Trophoblast cell (in vitro differentiated cells and primary cell): ENCODE results near the gene SCN5A.

Experiments used
- DNase-seq, 2 donors: peaks; one replicate each; pipeline ENCODE4 v3.0.0-alpha.2; 2016
- H2AFZ ChIP-seq: 2 replicates; pipeline ENCODE4 v1.6.1; 2013; ENCODE audit warnings: low read length, moderate library complexity, mild to moderate bottlenecking; ENCODE audit not compliant: insufficient read depth, poor library complexity
- H2AK5ac ChIP-seq: 2 replicates; pipeline ENCODE4 v1.6.1; 2013; ENCODE audit warnings: mild to moderate bottlenecking, low read length
- H2BK120ac ChIP-seq: 2 replicates; pipeline ENCODE4 v1.6.1; 2013; ENCODE audit warnings: low read length, mild to moderate bottlenecking, moderate library complexity; ENCODE audit not compliant: insufficient read depth, poor library complexity
- H2BK12ac ChIP-seq: 2 replicates; pipeline ENCODE4 v1.6.1; 2013; ENCODE audit warnings: mild to moderate bottlenecking, low read length, moderate library complexity
- H2BK5ac ChIP-seq: 2 replicates; pipeline ENCODE4 v1.6.1; 2013; ENCODE audit warnings: low read length, low read depth, moderate library complexity, mild to moderate bottlenecking; ENCODE audit not compliant: poor library complexity
- H3K14ac ChIP-seq: 2 replicates; pipeline ENCODE4 v1.6.1; 2013; ENCODE audit warnings: mild to moderate bottlenecking, low read length
- H3K18ac ChIP-seq: 2 replicates; pipeline ENCODE4 v1.6.1; 2013; ENCODE audit warnings: mild to moderate bottlenecking, low read length
- H3K23ac ChIP-seq: 2 replicates; pipeline ENCODE4 v1.6.1; 2013; ENCODE audit warnings: low read length
- H3K27ac ChIP-seq: 2 replicates; pipeline ENCODE4 v1.5.1; 2013; ENCODE audit warnings: low read depth, mild to moderate bottlenecking, inconsistent platforms, low read length, moderate library complexity
- H3K27me3 ChIP-seq: 2 replicates; pipeline ENCODE4 v1.6.1; 2013; ENCODE audit warnings: inconsistent platforms, mild to moderate bottlenecking, low read length, moderate library complexity; ENCODE audit not compliant: insufficient read depth
- H3K36me3 ChIP-seq, 2 experiments: 1 replicate in 1 of 2; 2 replicates in 1 of 2; pipeline ENCODE4 v1.6.1; 2013; ENCODE audit warnings: low read length in 2 of 2, mild to moderate bottlenecking in 2 of 2, moderate library complexity in 1 of 2; ENCODE audit not compliant: insufficient read depth in 2 of 2, control insufficient read depth in 1 of 2
- H3K4ac ChIP-seq: 2 replicates; pipeline ENCODE4 v1.6.1; 2013; ENCODE audit warnings: low read depth, mild to moderate bottlenecking, low read length, moderate library complexity
- H3K4me1 ChIP-seq, 2 experiments: 1 replicate in 1 of 2; 2 replicates in 1 of 2; pipeline ENCODE4 v1.6.1; 2013; ENCODE audit warnings: low read length in 2 of 2, mild to moderate bottlenecking in 2 of 2, moderate library complexity in 1 of 2; ENCODE audit not compliant: insufficient read depth in 2 of 2, control insufficient read depth in 1 of 2
- H3K4me2 ChIP-seq: 2 replicates; pipeline ENCODE4 v1.6.1; 2013; ENCODE audit warnings: inconsistent platforms, mild to moderate bottlenecking, low read length, moderate library complexity
- H3K4me3 ChIP-seq: 2 replicates; pipeline ENCODE4 v1.5.1; 2013; ENCODE audit warnings: mild to moderate bottlenecking, low read depth, low read length, inconsistent platforms
- H3K79me1 ChIP-seq: one replicate; pipeline ENCODE4 v1.6.1; 2013; ENCODE audit warnings: low read length
- H3K79me2 ChIP-seq: 2 replicates; pipeline ENCODE4 v1.6.1; 2013; ENCODE audit warnings: low read length, mild to moderate bottlenecking; ENCODE audit not compliant: control insufficient read depth, insufficient read depth, poor library complexity
- H3K9ac ChIP-seq: 2 replicates; pipeline ENCODE4 v1.6.1; 2013; ENCODE audit warnings: mild to moderate bottlenecking, low read length
- H3K9me3 ChIP-seq: 2 replicates; pipeline ENCODE4 v1.6.1; 2013; ENCODE audit warnings: low read depth, mild to moderate bottlenecking, control low read depth, inconsistent platforms, low read length; ENCODE audit not compliant: insufficient read depth
- H4K12ac ChIP-seq: 2 replicates; pipeline ENCODE4 v1.6.1; 2013; ENCODE audit warnings: low read depth, mild to moderate bottlenecking, low read length, moderate library complexity
- H4K8ac ChIP-seq: 2 replicates; pipeline ENCODE4 v1.6.1; 2013; ENCODE audit warnings: low read depth, mild to moderate bottlenecking, low read length, moderate library complexity
- H4K91ac ChIP-seq: one replicate; pipeline ENCODE4 v1.6.1; 2013; ENCODE audit warnings: low read depth, mild to moderate bottlenecking, low read length, moderate library complexity
- WGBS: extraction: QIAGEN DNeasy Blood & Tissue Kit; methylation state at CpG from one replicate; pipeline ENCODE4 v1.1.7; 2013; ENCODE audit warnings: missing lambda C conversion rate; ENCODE audit not compliant: insufficient read length, insufficient coverage; ENCODE audit errors: extremely low coverage; 5-methylcytosine and 5-hydroxymethylcytosine counted together

The SCN5A gene

DNA sequence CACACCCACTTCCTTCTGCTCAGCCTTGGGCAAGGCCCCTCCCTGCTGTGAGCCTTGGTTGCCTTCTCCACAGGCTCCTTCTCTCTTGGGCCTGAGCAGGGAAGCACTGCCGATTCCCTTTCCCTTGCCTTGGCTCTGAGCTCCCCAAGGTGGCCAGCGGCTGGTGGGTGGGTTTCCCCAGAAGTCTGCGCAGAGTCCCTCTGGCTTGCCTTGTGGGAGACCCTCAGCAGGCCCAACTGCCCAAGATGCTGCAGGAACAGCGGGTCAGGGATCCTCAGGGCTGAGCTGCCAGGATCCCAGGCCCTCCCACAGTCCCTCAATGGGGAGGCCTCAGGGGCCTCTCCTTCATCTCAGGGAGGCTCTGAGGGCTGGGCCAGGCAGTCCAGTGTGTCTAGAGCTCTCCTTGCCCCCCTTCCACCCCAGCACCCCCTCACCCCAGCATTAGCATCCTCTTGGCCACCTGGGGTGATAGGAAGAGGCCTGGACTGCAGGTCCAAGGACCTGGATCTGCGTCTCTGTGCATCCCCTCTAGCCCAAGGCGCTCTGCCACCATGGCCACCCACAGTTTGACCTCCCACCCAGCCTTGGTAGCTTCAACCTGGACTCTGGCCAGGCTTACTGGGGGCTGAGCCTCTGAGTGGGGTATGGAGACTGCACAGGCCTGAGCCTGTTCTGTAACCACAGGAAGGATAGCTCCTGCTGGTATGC, 84.7 kb downstream of the SCN5A start:
- Histone ChIP-seq H3K9ac (no peak overlapping the region), H4K12ac (no peak overlapping the region), H3K4ac (no peak overlapping the region), H3K79me2 (no peaks in the 10 kb centered on the region), H3K27ac (no peak overlapping the region), H3K9me3 (no peaks in the 10 kb centered on the region), H3K4me1 (no peaks in the 10 kb centered on the region), H2AFZ (no peak overlapping the region), H2AK5ac (no peak overlapping the region), H4K8ac (no peak overlapping the region), H4K91ac (no peak overlapping the region), H3K4me2 (no peak overlapping the region), H3K79me1 (no peaks in the 10 kb centered on the region), H3K14ac (no peak overlapping the region), H3K23ac (no peak overlapping the region), H2BK5ac (no peak overlapping the region), H2BK12ac (no peak overlapping the region), H3K18ac (no peak overlapping the region), H3K4me3 (no peak overlapping the region), H2BK120ac (no peak overlapping the region), H3K27me3 (no peaks in the 10 kb centered on the region), H3K36me3 (no peaks in the 10 kb centered on the region)
- no CpG with 5 or more reads among the region's 6 CpGs for WGBS
- DNase-seq: no peak

GRCh38 chr3:38563886-38564270, 85.6 kb downstream of the SCN5A start:
- WGBS: no CpG with 5 or more reads among the region's 10 CpGs
- Histone ChIP-seq H2AFZ (no peak overlapping the region), H4K8ac (no peak overlapping the region), H4K12ac (no peak overlapping the region), H3K4me1 (no peaks in the 10 kb centered on the region), H3K36me3 (no peaks in the 10 kb centered on the region), H3K9ac (no peak overlapping the region), H3K27ac (no peak overlapping the region), H3K4me3 (no peak overlapping the region), H3K79me1 (no peaks in the 10 kb centered on the region), H2BK12ac (no peak overlapping the region), H4K91ac (no peak overlapping the region), H2BK120ac (no peak overlapping the region), H3K9me3 (no peaks in the 10 kb centered on the region), H3K23ac (no peak overlapping the region), H3K27me3 (no peaks in the 10 kb centered on the region), H2AK5ac (no peak overlapping the region), H3K14ac (no peak overlapping the region), H2BK5ac (no peak overlapping the region), H3K4me2 (no peak overlapping the region), H3K18ac (no peak overlapping the region), H3K79me2 (no peaks in the 10 kb centered on the region), H3K4ac (no peak overlapping the region)
- no peak for DNase-seq

- no peak overlapping the region for H3K9ac ChIP-seq
- no peak overlapping the region for H2AFZ ChIP-seq
- no peak overlapping the region for H4K91ac ChIP-seq
- H3K4me2 ChIP-seq: no peak overlapping the region
- H2AK5ac ChIP-seq: no peak overlapping the region
- no peak overlapping the region for H2BK12ac ChIP-seq
- H3K4me1 ChIP-seq: no peaks in the 10 kb centered on the region
- H3K4ac ChIP-seq: no peak overlapping the region
- DNase-seq: no peak
- no peak overlapping the region for H3K23ac ChIP-seq
- no CpG with 5 or more reads among the region's 15 CpGs for WGBS
- H3K4me3 ChIP-seq: no peak overlapping the region
- H3K27ac ChIP-seq: no peak overlapping the region
- H4K8ac ChIP-seq: no peak overlapping the region
- H3K27me3 ChIP-seq: no peaks in the 10 kb centered on the region
- no peak overlapping the region for H3K14ac ChIP-seq
- no peak overlapping the region for H2BK120ac ChIP-seq
- H3K79me2 ChIP-seq: no peaks in the 10 kb centered on the region
- no peak overlapping the region for H4K12ac ChIP-seq
- no peaks in the 10 kb centered on the region for H3K79me1 ChIP-seq
- H3K18ac ChIP-seq: no peak overlapping the region
- H3K9me3 ChIP-seq: no peaks in the 10 kb centered on the region
- no peak overlapping the region for H2BK5ac ChIP-seq
- H3K36me3 ChIP-seq: no peaks in the 10 kb centered on the region
Measured at GRCh38 chr3:38563070-38563885, 86.2 kb downstream of the SCN5A start.

DNA sequence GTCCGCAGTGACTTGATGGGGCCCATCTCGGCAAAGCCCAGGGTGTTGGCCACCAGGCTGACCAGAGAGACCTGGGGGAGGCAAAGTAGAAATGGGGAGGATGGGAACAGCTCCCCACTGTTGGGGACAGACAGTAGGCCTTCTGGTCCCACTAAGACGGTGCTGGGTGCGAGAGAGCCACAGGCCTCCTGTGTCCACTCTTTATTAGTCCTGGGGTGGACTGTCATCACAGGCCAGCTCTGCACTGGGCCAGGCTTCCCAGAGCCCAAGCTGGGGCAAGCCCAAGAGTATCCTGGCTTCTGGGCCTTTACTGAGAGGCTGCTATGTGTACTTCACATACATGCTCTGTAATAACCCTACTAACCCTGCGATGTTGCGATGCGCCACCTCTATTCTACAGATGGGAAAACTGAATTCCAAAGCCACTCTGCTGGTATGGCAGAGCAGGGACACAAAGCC, 87.0 kb downstream of the SCN5A start:
- Histone ChIP-seq H3K4me1 (no peaks in the 10 kb centered on the region), H3K79me1 (no peaks in the 10 kb centered on the region), H3K23ac (no peak overlapping the region), H3K4me3 (no peak overlapping the region), H4K91ac (no peak overlapping the region), H2BK12ac (no peak overlapping the region), H2AFZ (no peak overlapping the region), H3K27ac (no peak overlapping the region), H2BK120ac (no peak overlapping the region), H2BK5ac (no peak overlapping the region), H3K27me3 (no peaks in the 10 kb centered on the region), H3K18ac (no peak overlapping the region), H3K9me3 (no peaks in the 10 kb centered on the region), H3K36me3 (no peaks in the 10 kb centered on the region), H3K79me2 (no peaks in the 10 kb centered on the region), H4K12ac (no peak overlapping the region), H4K8ac (no peak overlapping the region), H3K4ac (no peak overlapping the region), H3K9ac (no peak overlapping the region), H3K4me2 (no peak overlapping the region), H2AK5ac (no peak overlapping the region), H3K14ac (no peak overlapping the region)
- no peak for DNase-seq
- no CpG with 5 or more reads among the region's 7 CpGs for WGBS
